HL-60 (cell line): ENCODE results near the gene GABPA.
A peak's percentile ranks its signal among the peaks of the same experiment; 100 is the strongest.

Experiments
- CTCF ChIP-seq: IDR thresholded peaks from one replicate; pipeline ENCODE4 v1.5.1; 2011; ENCODE audit warnings: low read length, control low read depth, inconsistent platforms; ENCODE audit not compliant: insufficient read depth
- GABPA ChIP-seq: IDR thresholded peaks from 2 replicates; pipeline ENCODE4 v1.6.1; 2012; ENCODE audit warnings: low read depth
- POLR2AphosphoS5 ChIP-seq: IDR thresholded peaks from 2 replicates; pipeline ENCODE4 v1.6.1; 2012; ENCODE audit warnings: low read depth
- REST ChIP-seq: IDR thresholded peaks from 2 replicates; pipeline ENCODE4 v1.6.1; 2012; ENCODE audit warnings: low read depth; ENCODE audit not compliant: insufficient replicate concordance
- SPI1 ChIP-seq: IDR thresholded peaks from 2 replicates; pipeline ENCODE4 v1.6.1; 2012; ENCODE audit warnings: low read depth, mild to moderate bottlenecking, borderline replicate concordance

- TF ChIP-seq CTCF, result peak; percentile 25
- TF ChIP-seq REST, result no peak
- TF ChIP-seq POLR2AphosphoS5, result 0 out of 2 replicates have a peak, but pooled peaks have one; percentile 19
- peak; percentile 64 for TF ChIP-seq GABPA
- TF ChIP-seq SPI1, result peak; percentile 56
Measured at GRCh38 chr21:25790122-25790877, 55.5 kb downstream of the GABPA start.
